CD4-positive, alpha-beta T cell (primary cell): ENCODE data around the gene CCR5AS.
A peak's percentile ranks its signal among the peaks of the same experiment; 100 is the strongest.

Experiments used
- ATAC-seq: fragments of 200-7000 bp; cut with Tn5 transposase; one replicate; pipeline ENCODE4 v1.10.0; 2022; ENCODE audit warnings: mild to moderate bottlenecking; ENCODE audit not compliant: poor library complexity
- CTCF ChIA-PET: fragments of 350-600 bp; sonication (Branson Sonifier 250); formaldehyde crosslinking; loops from one replicate; lab custom pipeline; 2021; ENCODE audit warnings: antibody characterized with exemption, inconsistent platforms; lab: Charles Lee
- POLR2A ChIA-PET: fragments of 350-600 bp; sonication (Branson Sonifier 250); formaldehyde crosslinking; loops from one replicate; lab custom pipeline; 2021; ENCODE audit warnings: antibody characterized with exemption, inconsistent platforms; lab: Charles Lee
- DNase-seq, 14 experiments: peaks; one replicate each; pipeline ENCODE4 v3.0.0-alpha.2; 2013 to 2020; ENCODE audit warnings: mixed read lengths in 2 of 14
- H3K27ac ChIP-seq, 2 donors: one replicate each; pipeline versions ENCODE4 v1.5.1 to v1.7.0; 2013; ENCODE audit warnings: low read length in 2 of 2, low read depth in 1 of 2, mild to moderate bottlenecking in 1 of 2
- H3K27me3 ChIP-seq, 2 experiments: 1 replicate in 1 of 2; 2 replicates in 1 of 2; pipeline versions ENCODE4 v1.6.1 to v1.7.0; 2013; ENCODE audit warnings: low read length in 2 of 2, control low read depth in 1 of 2, mild to moderate bottlenecking in 1 of 2, moderate library complexity in 1 of 2; ENCODE audit not compliant: insufficient read depth in 2 of 2, control insufficient read depth in 1 of 2
- H3K36me3 ChIP-seq: one replicate; pipeline ENCODE4 v1.6.1; 2013; ENCODE audit warnings: low read length, control low read depth; ENCODE audit not compliant: insufficient read depth
- H3K4me1 ChIP-seq: one replicate; pipeline ENCODE4 v1.6.1; 2013; ENCODE audit warnings: low read length, control low read depth; ENCODE audit not compliant: insufficient read depth
- H3K4me3 ChIP-seq: one replicate; pipeline ENCODE4 v1.5.1; 2013; ENCODE audit warnings: mild to moderate bottlenecking, low read length, moderate library complexity
- H3K9me3 ChIP-seq, 2 experiments: 1 replicate in 1 of 2; 2 replicates in 1 of 2; pipeline versions ENCODE4 v1.6.1 to v1.7.0; 2013; ENCODE audit warnings: low read length in 2 of 2, mild to moderate bottlenecking in 2 of 2, control low read depth in 1 of 2, moderate library complexity in 1 of 2; ENCODE audit not compliant: control insufficient read depth in 1 of 2, insufficient read depth in 1 of 2
- H3K27ac Mint-ChIP-seq: one replicate; pipeline ENCODE4 v1.8.0; 2020; ENCODE audit warnings: mixed read lengths
- H3K27me3 Mint-ChIP-seq: one replicate; pipeline ENCODE4 v1.8.0; 2021; ENCODE audit warnings: mixed read lengths
- H3K36me3 Mint-ChIP-seq: one replicate; pipeline ENCODE4 v1.8.0; 2021; ENCODE audit warnings: low read depth, mixed read lengths
- H3K4me1 Mint-ChIP-seq: one replicate; pipeline ENCODE4 v1.8.0; 2021; ENCODE audit warnings: low read depth, mixed read lengths
- H3K4me3 Mint-ChIP-seq: one replicate; pipeline ENCODE4 v1.8.0; 2020; ENCODE audit warnings: mild to moderate bottlenecking, mixed read lengths
- H3K9me3 Mint-ChIP-seq: one replicate; pipeline ENCODE4 v1.8.0; 2020; ENCODE audit warnings: mixed read lengths
- CTCF ChIP-seq: fragments of 200-600 bp; IDR thresholded peaks from one replicate; pipeline ENCODE4 v1.8.0; 2022; ENCODE audit warnings: antibody characterized with exemption, mild to moderate bottlenecking
- intact Hi-C, 2 experiments: fragments of 100-400 bp; cut with DNase I in 1 of 2; cut with micrococcal nuclease in 1 of 2; formaldehyde crosslinking; loops; one replicate each; pipeline versions ENCODE4 v1.15.1 to v1.9.0; 2023 to 2025; cut with DNase I, micrococcal nuclease

CCR5AS gene

GRCh38 chr3:46353647-46354410, 53.0 kb downstream of the CCR5AS start, which contains the start of gene CCR2:
Gene CCR2, plus strand, starts transcription at chr3:46354111. Its CDS starts 3,417 bp downstream, at chr3:46357528.
- Histone ChIP-seq H3K27me3 (no peaks in the 10 kb centered on the region), H3K4me3 (peak within 1 kb of the TSS; percentile 60), H3K27ac (peak within 1 kb of the TSS in 1 of 2 donors; percentile 52), H3K36me3 (peaks cover 12% of the 10 kb centered on the region), H3K4me1 (peaks cover 70% of the 10 kb centered on the region), H3K9me3 (no peaks in the 10 kb centered on the region)
- H3K27ac Mint-ChIP-seq = peak within 1 kb of the TSS; percentile 16
- H3K4me3 Mint-ChIP-seq = peak within 1 kb of the TSS; percentile 77
- H3K36me3 Mint-ChIP-seq = no peaks in the 10 kb centered on the region
- H3K9me3 Mint-ChIP-seq = no peaks in the 10 kb centered on the region
- CTCF ChIA-PET = interaction anchor here (0.9 to 1.9 kb wide), 3 partner anchors 15 to 78 kb away, joined by 3 to 13 read pairs (median 10); no protein-coding TSS in a partner anchor
- TF ChIP-seq CTCF = no peak
- no peak for ATAC-seq
- no peaks in the 10 kb centered on the region for H3K27me3 Mint-ChIP-seq
- intact Hi-C loops = no loop called here
- peak in 2 of 14 experiments; percentile 22 to 45 for DNase-seq
- peaks cover 60% of the 10 kb centered on the region for H3K4me1 Mint-ChIP-seq
- POLR2A ChIA-PET = no interaction called here

- POLR2A ChIA-PET = no interaction called here
Observed at GRCh38 chr3:46353090-46353489, 53.8 kb downstream of the CCR5AS start.

DNA sequence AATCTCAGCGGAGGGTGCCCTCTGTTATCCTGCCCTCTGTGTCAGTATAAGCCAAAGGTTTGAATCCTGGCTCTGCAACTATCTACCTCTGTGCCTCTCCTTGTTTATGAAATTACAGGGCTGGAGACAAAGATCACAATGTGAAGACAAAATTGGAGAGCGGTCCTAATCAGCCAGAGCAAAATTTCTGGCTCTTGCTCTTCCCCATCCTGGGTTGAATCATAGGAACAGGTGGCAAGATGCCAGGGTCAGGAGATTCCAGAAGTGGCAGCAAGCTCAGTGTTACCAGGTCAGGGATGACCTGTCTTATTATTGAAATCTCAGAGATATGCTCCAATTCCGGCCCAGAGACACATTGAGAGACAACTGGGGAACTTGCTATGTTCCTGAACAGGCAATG, 55.2 kb downstream of the CCR5AS start:
- ChIA-PET CTCF (interaction anchor here (1.4 to 2.0 kb wide), 3 partner anchors 17 to 273 kb away, joined by 3 to 7 read pairs (median 7); no protein-coding TSS in a partner anchor), POLR2A (no interaction called here)
- Histone ChIP-seq H3K27me3 (no peaks in the 10 kb centered on the region), H3K4me3 (no peak overlapping the region), H3K9me3 (no peaks in the 10 kb centered on the region), H3K4me1 (peaks cover 56% of the 10 kb centered on the region), H3K27ac (peak overlapping the region in 1 of 2 donors; percentile 1), H3K36me3 (no peaks in the 10 kb centered on the region)
- Mint-ChIP-seq H3K9me3 (no peaks in the 10 kb centered on the region), H3K4me3 (no peak overlapping the region), H3K4me1 (peaks cover 73% of the 10 kb centered on the region), H3K27ac (no peak overlapping the region), H3K27me3 (no peaks in the 10 kb centered on the region), H3K36me3 (no peaks in the 10 kb centered on the region)
- DNase-seq (no peak), ATAC-seq (no peak)
- TF ChIP-seq CTCF = no peak
- intact Hi-C loops = no loop called here

More at GRCh38 chr3:46353090-46353489, 53.8 kb downstream of the CCR5AS start:
- intact Hi-C loops = no loop called here
- Mint-ChIP-seq H3K36me3 (no peaks in the 10 kb centered on the region), H3K4me1 (peaks cover 68% of the 10 kb centered on the region), H3K9me3 (no peaks in the 10 kb centered on the region), H3K27ac (peak overlapping the region; percentile 16), H3K4me3 (peak overlapping the region; percentile 18), H3K27me3 (no peaks in the 10 kb centered on the region)
- Histone ChIP-seq H3K4me3 (no peak overlapping the region), H3K4me1 (peaks cover 68% of the 10 kb centered on the region), H3K27ac (no peak overlapping the region), H3K27me3 (no peaks in the 10 kb centered on the region), H3K9me3 (no peaks in the 10 kb centered on the region), H3K36me3 (peaks cover 4% of the 10 kb centered on the region)
- ATAC-seq = no peak
- CTCF ChIA-PET = interaction anchor here (1.4 kb wide), 1 partner anchor 77 kb away, joined by 10 read pairs; no protein-coding TSS in a partner anchor
- no peak for TF ChIP-seq CTCF
- no peak for DNase-seq
